Fibroblast of the aortic adventitia (primary cell): ENCODE data around the gene BASP1. TPM values are rescaled to one million over a fixed set of nuclear protein-coding genes. Genes with fewer than 3 reads are reported as not detected.

Experiments used
- DNase-seq: peaks from one replicate; pipeline ENCODE4 v3.0.0-alpha.2; 2010; ENCODE audit warnings: low read depth
- H3K4me3 ChIP-seq: 2 replicates; pipeline ENCODE4 v1.5.1; 2011; ENCODE audit warnings: low read depth, mild to moderate bottlenecking, control low read depth, low read length, moderate library complexity
- total RNA-seq: library from RNA; depleted of rRNA; stranded (reverse); fragments of >200 nt; gene quantifications from 2 replicates; pipeline ENCODE4 v1.2.3, GENCODE V29; 2012; ENCODE audit warnings: low replicate concordance
- TF ChIP-seq, protein P1 (sequence below): IDR thresholded peaks from 2 replicates; pipeline ENCODE4 v1.5.1; 2011; ENCODE audit warnings: mild to moderate bottlenecking, low read length, control low read depth, inconsistent platforms; ENCODE audit not compliant: insufficient read depth

Gene BASP1
- total RNA-seq, 1 donor, result 18.5 TPM

DNA sequence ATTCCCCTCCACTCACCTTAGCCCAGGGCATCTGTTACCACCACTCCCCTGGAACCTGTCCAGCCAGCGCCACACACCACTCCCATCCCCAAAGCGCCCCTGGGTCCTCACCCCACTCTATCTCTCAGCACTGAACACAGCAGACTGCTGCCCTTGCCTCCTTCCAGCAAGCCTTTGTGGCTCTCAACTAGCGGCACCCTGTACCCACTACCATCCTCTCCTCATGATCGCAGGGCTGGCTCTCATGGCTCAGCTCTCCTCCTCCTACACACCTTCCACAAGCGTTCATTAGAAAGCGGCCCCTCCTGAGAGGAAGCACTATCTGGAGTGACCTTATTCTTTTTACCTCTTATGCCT is 13.3 kb upstream of the BASP1 start:
- H3K4me3 ChIP-seq, result no peak overlapping the region
- TF ChIP-seq, protein P1, sequence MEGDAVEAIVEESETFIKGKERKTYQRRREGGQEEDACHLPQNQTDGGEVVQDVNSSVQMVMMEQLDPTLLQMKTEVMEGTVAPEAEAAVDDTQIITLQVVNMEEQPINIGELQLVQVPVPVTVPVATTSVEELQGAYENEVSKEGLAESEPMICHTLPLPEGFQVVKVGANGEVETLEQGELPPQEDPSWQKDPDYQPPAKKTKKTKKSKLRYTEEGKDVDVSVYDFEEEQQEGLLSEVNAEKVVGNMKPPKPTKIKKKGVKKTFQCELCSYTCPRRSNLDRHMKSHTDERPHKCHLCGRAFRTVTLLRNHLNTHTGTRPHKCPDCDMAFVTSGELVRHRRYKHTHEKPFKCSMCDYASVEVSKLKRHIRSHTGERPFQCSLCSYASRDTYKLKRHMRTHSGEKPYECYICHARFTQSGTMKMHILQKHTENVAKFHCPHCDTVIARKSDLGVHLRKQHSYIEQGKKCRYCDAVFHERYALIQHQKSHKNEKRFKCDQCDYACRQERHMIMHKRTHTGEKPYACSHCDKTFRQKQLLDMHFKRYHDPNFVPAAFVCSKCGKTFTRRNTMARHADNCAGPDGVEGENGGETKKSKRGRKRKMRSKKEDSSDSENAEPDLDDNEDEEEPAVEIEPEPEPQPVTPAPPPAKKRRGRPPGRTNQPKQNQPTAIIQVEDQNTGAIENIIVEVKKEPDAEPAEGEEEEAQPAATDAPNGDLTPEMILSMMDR, result no peak
- no peak for DNase-seq

DNA sequence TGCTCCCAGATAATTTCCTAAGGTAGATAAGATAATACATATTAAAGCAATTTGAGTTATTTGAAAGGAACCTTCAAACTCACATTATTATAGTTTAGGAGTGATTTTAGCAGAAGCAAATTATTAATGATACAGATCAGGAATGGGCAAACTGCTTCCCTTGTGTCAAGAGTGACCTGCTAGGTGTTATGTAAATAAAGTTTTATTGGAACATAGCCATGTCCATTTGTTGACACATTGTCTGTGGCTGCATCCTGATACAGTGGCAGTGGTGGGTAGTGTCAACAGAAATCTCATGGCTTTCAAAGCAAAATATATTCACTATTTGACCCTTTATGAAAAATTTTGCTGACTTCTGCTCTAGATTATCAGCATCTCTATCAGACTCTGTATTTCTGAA is 11.4 kb upstream of the BASP1 start:
- TF ChIP-seq, protein P1, result no peak
- DNase-seq, result no peak
- H3K4me3 ChIP-seq, result no peak overlapping the region

GRCh38 chr5:17212191-17212590 is 5.2 kb upstream of the BASP1 start:
- no peak overlapping the region for H3K4me3 ChIP-seq
- DNase-seq, result no peak
- TF ChIP-seq, protein P1, result no peak

- TF ChIP-seq, protein P1, result no peak
- no peak for DNase-seq
- H3K4me3 ChIP-seq, result no peak overlapping the region
Observed at GRCh38 chr5:17212996-17213395, 4.4 kb upstream of the BASP1 start.

DNA sequence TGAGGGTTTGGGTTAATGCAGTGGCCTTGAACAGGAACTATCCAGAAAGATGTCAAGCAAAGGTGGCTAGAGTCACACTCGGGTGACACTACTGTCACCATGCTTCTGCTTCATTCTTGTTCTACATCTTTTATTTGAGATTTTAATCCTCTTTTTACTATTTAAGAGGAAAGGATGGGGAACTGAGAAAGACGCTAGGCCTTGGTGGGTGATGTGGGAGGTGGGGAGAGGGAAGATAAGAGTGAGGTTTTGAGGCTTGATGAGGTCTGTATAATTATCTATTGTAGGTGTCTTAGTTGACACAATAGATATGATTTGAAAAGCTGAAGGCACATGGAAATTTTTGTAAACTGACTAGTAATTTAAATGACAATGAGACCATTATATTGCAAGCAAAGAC is 3.5 kb upstream of the BASP1 start:
- H3K4me3 ChIP-seq, result no peak overlapping the region
- TF ChIP-seq, protein P1, result no peak
- no peak for DNase-seq

GRCh38 chr5:17214893-17215292 is 2.5 kb upstream of the BASP1 start:
- H3K4me3 ChIP-seq, result no peak overlapping the region
- TF ChIP-seq, protein P1, result no peak
- DNase-seq, result no peak

GRCh38 chr5:17215361-17215760 is 2.1 kb upstream of the BASP1 start:
- no peak for DNase-seq
- no peak overlapping the region for H3K4me3 ChIP-seq

More at GRCh38 chr5:17215361-17215760, 2.1 kb upstream of the BASP1 start:
- TF ChIP-seq, protein P1, result no peak
